H9 (cell line): ENCODE results near the gene ZNHIT3. TPM values are rescaled to one million over a fixed set of nuclear protein-coding genes. Genes with fewer than 3 reads are reported as not detected.

ENCODE experiments used
- DNase-seq: peaks from one replicate; pipeline ENCODE4 v3.0.0-alpha.2; 2017
- H2AFZ ChIP-seq: one replicate; pipeline ENCODE4 v1.6.1; 2013; ENCODE audit warnings: mild to moderate bottlenecking, low read length, control low read depth, moderate library complexity
- H2AK5ac ChIP-seq: 2 replicates; pipeline ENCODE4 v1.6.1; 2013; ENCODE audit warnings: low read length, control low read depth, mixed read lengths; ENCODE audit not compliant: insufficient read length
- H2BK120ac ChIP-seq: one replicate; pipeline ENCODE4 v1.6.1; 2013; ENCODE audit warnings: low read depth, mild to moderate bottlenecking, low read length, control low read depth, inconsistent platforms; ENCODE audit not compliant: poor library complexity, severe bottlenecking
- H2BK12ac ChIP-seq: 2 replicates; pipeline ENCODE4 v1.6.1; 2013; ENCODE audit warnings: low read length, control low read depth, mixed read lengths, low read depth; ENCODE audit not compliant: insufficient read length
- H2BK15ac ChIP-seq: 2 replicates; pipeline ENCODE4 v1.6.1; 2013; ENCODE audit warnings: low read depth, low read length, control low read depth
- H2BK20ac ChIP-seq: one replicate; pipeline ENCODE4 v1.6.1; 2013; ENCODE audit warnings: low read depth, mild to moderate bottlenecking, low read length, control low read depth, inconsistent platforms; ENCODE audit not compliant: poor library complexity, severe bottlenecking
- H2BK5ac ChIP-seq: 2 replicates; pipeline ENCODE4 v1.6.1; 2013; ENCODE audit warnings: low read length, control low read depth, mixed read lengths; ENCODE audit not compliant: insufficient read length
- H3K14ac ChIP-seq: 2 replicates; pipeline ENCODE4 v1.6.1; 2013; ENCODE audit warnings: low read length, control low read depth; ENCODE audit not compliant: insufficient read depth
- H3K18ac ChIP-seq: 2 replicates; pipeline ENCODE4 v1.6.1; 2013; ENCODE audit warnings: low read depth, mild to moderate bottlenecking, mixed read lengths, low read length, control low read depth; ENCODE audit not compliant: insufficient read length
- H3K23ac ChIP-seq: 2 replicates; pipeline ENCODE4 v1.6.1; 2013; ENCODE audit warnings: low read length, control low read depth, mixed read lengths, low read depth; ENCODE audit not compliant: insufficient read length
- H3K23me2 ChIP-seq: 2 replicates; pipeline ENCODE4 v1.6.1; 2013; ENCODE audit warnings: low read depth, mild to moderate bottlenecking, mixed read lengths, low read length, control low read depth; ENCODE audit not compliant: insufficient read length, poor library complexity, severe bottlenecking
- H3K27ac ChIP-seq: 2 replicates; pipeline ENCODE4 v1.5.1; 2013; ENCODE audit warnings: low read length, control low read depth, mixed read lengths, low read depth; ENCODE audit not compliant: insufficient read length
- H3K27me3 ChIP-seq: 2 replicates; pipeline ENCODE4 v1.6.1; 2013; ENCODE audit warnings: low read length, control low read depth, inconsistent platforms; ENCODE audit not compliant: insufficient read depth
- H3K4ac ChIP-seq: 2 replicates; pipeline ENCODE4 v1.6.1; 2013; ENCODE audit warnings: low read depth, mild to moderate bottlenecking, control low read depth, inconsistent platforms, low read length, moderate library complexity
- H3K4me1 ChIP-seq: 2 replicates; pipeline ENCODE4 v1.6.1; 2013; ENCODE audit warnings: low read length, control low read depth, inconsistent platforms; ENCODE audit not compliant: insufficient read depth
- H3K4me2 ChIP-seq: 2 replicates; pipeline ENCODE4 v1.6.1; 2013; ENCODE audit warnings: low read length, control low read depth, mixed read lengths; ENCODE audit not compliant: insufficient read length, insufficient read depth
- H3K56ac ChIP-seq: 2 replicates; pipeline ENCODE4 v1.6.1; 2013; ENCODE audit warnings: low read depth, mild to moderate bottlenecking, mixed read lengths, low read length, control low read depth; ENCODE audit not compliant: insufficient read length
- H3K79me1 ChIP-seq: 2 replicates; pipeline ENCODE4 v1.6.1; 2013; ENCODE audit warnings: low read depth, mild to moderate bottlenecking, moderate library complexity, low read length, control low read depth, inconsistent platforms; ENCODE audit not compliant: insufficient read depth, poor library complexity, severe bottlenecking
- H3K79me2 ChIP-seq: 2 replicates; pipeline ENCODE4 v1.6.1; 2013; ENCODE audit warnings: low read length, control low read depth, inconsistent platforms; ENCODE audit not compliant: insufficient read depth
- H3K9ac ChIP-seq: 2 replicates; pipeline ENCODE4 v1.6.1; 2013; ENCODE audit warnings: low read length, control low read depth, mixed read lengths; ENCODE audit not compliant: insufficient read length; ENCODE audit errors: extremely low read depth
- H3K9me3 ChIP-seq: one replicate; pipeline ENCODE4 v1.6.1; 2013; ENCODE audit warnings: low read depth, low read length, inconsistent platforms; ENCODE audit not compliant: control insufficient read depth
- H3T11ph ChIP-seq: one replicate; pipeline ENCODE4 v1.6.1; 2013; ENCODE audit warnings: mild to moderate bottlenecking, low read length, control low read depth, inconsistent platforms
- H4K20me1 ChIP-seq: one replicate; pipeline ENCODE4 v1.6.1; 2013; ENCODE audit not compliant: control insufficient read depth, insufficient read length, insufficient read depth
- H4K5ac ChIP-seq: 2 replicates; pipeline ENCODE4 v1.6.1; 2013; ENCODE audit warnings: low read depth, mild to moderate bottlenecking, mixed read lengths, low read length, control low read depth; ENCODE audit not compliant: insufficient read length
- H4K8ac ChIP-seq: replicated peaks from 2 replicates; pipeline ENCODE4 v1.6.1; 2013; ENCODE audit warnings: low read length, control low read depth, mixed read lengths, low read depth; ENCODE audit not compliant: insufficient read length
- H4K91ac ChIP-seq: 2 replicates; pipeline ENCODE4 v1.6.1; 2013; ENCODE audit warnings: low read depth, mild to moderate bottlenecking, moderate library complexity, mixed read lengths, low read length, control low read depth; ENCODE audit not compliant: insufficient read length
- H3K27ac Mint-ChIP-seq, 3 experiments: 2 replicates in 2 of 3; 3 replicates in 1 of 3; pipeline ENCODE4 v1.8.0; 2020 to 2021; ENCODE audit warnings: mixed read lengths in 3 of 3, mild to moderate bottlenecking in 1 of 3, moderate library complexity in 1 of 3
- H3K27me3 Mint-ChIP-seq: 2 replicates; pipeline ENCODE4 v1.8.0; 2021; ENCODE audit warnings: low read depth, mild to moderate bottlenecking, moderate library complexity, mixed read lengths
- H3K36me3 Mint-ChIP-seq, 3 experiments: 2 replicates in 2 of 3; 3 replicates in 1 of 3; pipeline ENCODE4 v1.8.0; 2020 to 2021; ENCODE audit warnings: low read depth in 3 of 3, mixed read lengths in 3 of 3; ENCODE audit not compliant: insufficient read depth in 1 of 3
- H3K4me1 Mint-ChIP-seq, 2 experiments: 2 replicates each; pipeline ENCODE4 v1.8.0; 2020; ENCODE audit warnings: mixed read lengths in 2 of 2
- H3K4me3 Mint-ChIP-seq, 2 experiments: 2 replicates in 1 of 2; 3 replicates in 1 of 2; pipeline ENCODE4 v1.8.0; 2020 to 2021; ENCODE audit warnings: mild to moderate bottlenecking in 2 of 2, mixed read lengths in 2 of 2, moderate library complexity in 1 of 2
- H3K9me3 Mint-ChIP-seq, 2 experiments: 2 replicates in 1 of 2; 3 replicates in 1 of 2; pipeline ENCODE4 v1.8.0; 2020; ENCODE audit warnings: mild to moderate bottlenecking in 2 of 2, mixed read lengths in 2 of 2, moderate library complexity in 1 of 2
- CTCF ChIP-seq: fragments of 200-600 bp; sonication (generic); conservative IDR thresholded peaks from 3 replicates; pipeline ENCODE4 v1.8.0; 2021; ENCODE audit warnings: antibody characterized with exemption, mild to moderate bottlenecking
- WGBS: extraction: QIAGEN DNeasy Blood & Tissue Kit; methylation state at CpG from one replicate; pipeline ENCODE4 v1.1.7; 2013; ENCODE audit warnings: missing lambda C conversion rate, low lambda C conversion rate, mixed read lengths; ENCODE audit not compliant: insufficient read length; ENCODE audit errors: extremely low coverage; 5-methylcytosine and 5-hydroxymethylcytosine counted together
- total RNA-seq: library from RNA; stranded (reverse); gene quantifications from 2 replicates; pipeline ENCODE4 v1.2.1, GENCODE V29; 2021

The ZNHIT3 gene
- total RNA-seq, 1 experiment from 2014 or later = 64.7 TPM

GRCh38 chr17:36504156-36504545 lies 17.7 kb downstream of the ZNHIT3 start:
- no peak overlapping the region for H3K4ac ChIP-seq
- H3K9me3 ChIP-seq = no peaks in the 10 kb centered on the region
- DNase-seq = no peak
- no peak overlapping the region for H4K5ac ChIP-seq
- H3K27me3 Mint-ChIP-seq = no peaks in the 10 kb centered on the region; the same call in 1 of the 2 replicates
- no peak overlapping the region for H2BK12ac ChIP-seq
- H4K91ac ChIP-seq = no peak overlapping the region
- peaks cover 40 to 86% (median 85%) of the 10 kb centered on the region in 3 experiments; a peak in 6 of 7 replicates for H3K36me3 Mint-ChIP-seq
- H3K23ac ChIP-seq = no peak overlapping the region
- no peak overlapping the region for H2BK120ac ChIP-seq
- no peak overlapping the region for H3T11ph ChIP-seq
- H2AFZ ChIP-seq = no peak overlapping the region
- peaks cover 2% of the 10 kb centered on the region for H4K20me1 ChIP-seq
- no peak overlapping the region for H2BK15ac ChIP-seq
- H2BK20ac ChIP-seq = no peak overlapping the region
- no peak overlapping the region for H4K8ac ChIP-seq
- H3K23me2 ChIP-seq = no peaks in the 10 kb centered on the region
- no peak overlapping the region for H2BK5ac ChIP-seq
- H3K4me1 Mint-ChIP-seq = no peaks in the 10 kb centered on the region
- no peak overlapping the region for H3K4me3 Mint-ChIP-seq
- no peaks in the 10 kb centered on the region for H3K79me2 ChIP-seq
- no peaks in the 10 kb centered on the region for H3K79me1 ChIP-seq
- no peaks in the 10 kb centered on the region for H3K4me1 ChIP-seq
- no peak overlapping the region for H3K27ac Mint-ChIP-seq
- H3K27ac ChIP-seq = no peak overlapping the region
- no peaks in the 10 kb centered on the region for H3K9me3 Mint-ChIP-seq
- H3K14ac ChIP-seq = no peak overlapping the region
- TF ChIP-seq CTCF = no peak
- H3K9ac ChIP-seq = no peak overlapping the region
- no peak overlapping the region for H2AK5ac ChIP-seq
- H3K4me2 ChIP-seq = no peak overlapping the region
- no peak overlapping the region for H3K56ac ChIP-seq
- no CpG with 5 or more reads among the region's 5 CpGs for WGBS
- no peaks in the 10 kb centered on the region for H3K27me3 ChIP-seq
- H3K18ac ChIP-seq = no peak overlapping the region
